HG02938 (cell line): ENCODE results near the gene MRPL54.

Experiments used
- ATAC-seq: cut with Tn5 transposase; IDR thresholded peaks from one replicate; pipeline ENCODE4 v1.9.1; 2021; ENCODE audit warnings: mild to moderate bottlenecking, moderate library complexity; ENCODE audit not compliant: unreplicated experiment

Gene MRPL54

GRCh38 chr19:3783660-3784584 is 21.4 kb downstream of the MRPL54 start:
- no peak for ATAC-seq

- no peak for ATAC-seq
Measured at GRCh38 chr19:3784607-3785450, 22.3 kb downstream of the MRPL54 start.

GRCh38 chr19:3785451-3785937 is 23.0 kb downstream of the MRPL54 start:
- no peak for ATAC-seq

- ATAC-seq: no peak
Measured at GRCh38 chr19:3785938-3786824, 23.7 kb downstream of the MRPL54 start, which contains the start of gene MATK. MATK (minus strand) TSS chr19:3786381; CDS start chr19:3785135, 1,246 bp downstream.

- ATAC-seq: no peak
Measured at GRCh38 chr19:3788996-3789778, 26.7 kb downstream of the MRPL54 start.

- ATAC-seq: no peak
Measured at GRCh38 chr19:3790209-3790734, 27.8 kb downstream of the MRPL54 start.

- ATAC-seq: no peak
Measured at GRCh38 chr19:3790941-3791340, 28.5 kb downstream of the MRPL54 start.

GRCh38 chr19:3792114-3792513 is 29.6 kb downstream of the MRPL54 start:
- no peak for ATAC-seq

GRCh38 chr19:3793799-3794198 is 31.3 kb downstream of the MRPL54 start:
- ATAC-seq: no peak

GRCh38 chr19:3796358-3796757 is 33.9 kb downstream of the MRPL54 start:
- no peak for ATAC-seq

- no peak for ATAC-seq
Measured at GRCh38 chr19:3798137-3798536, 35.7 kb downstream of the MRPL54 start.

GRCh38 chr19:3800996-3801395 is 38.5 kb downstream of the MRPL54 start:
- ATAC-seq: no peak

- no peak for ATAC-seq
Measured at GRCh38 chr19:3801412-3802096, 39.1 kb downstream of the MRPL54 start.

GRCh38 chr19:3803114-3803888 is 40.8 kb downstream of the MRPL54 start:
- no peak for ATAC-seq

GRCh38 chr19:3803986-3804385 is 41.5 kb downstream of the MRPL54 start:
- ATAC-seq: no peak

GRCh38 chr19:3804429-3804828 is 41.9 kb downstream of the MRPL54 start:
- ATAC-seq: no peak

- no peak for ATAC-seq
Measured at GRCh38 chr19:3805859-3806258, 43.4 kb downstream of the MRPL54 start.

- no peak for ATAC-seq
Measured at GRCh38 chr19:3807131-3807480, 44.6 kb downstream of the MRPL54 start.
